NCI-H2196 (cell line): ENCODE measurements around the gene GRID1.
A peak's percentile ranks its signal among the peaks of the same experiment; 100 is the strongest.

Source experiments
- DNase-seq: peaks from one replicate; lab custom pipeline; 2025; ENCODE audit not compliant: unreplicated experiment; lab: John Stamatoyannopoulos, UW

Gene GRID1

DNA sequence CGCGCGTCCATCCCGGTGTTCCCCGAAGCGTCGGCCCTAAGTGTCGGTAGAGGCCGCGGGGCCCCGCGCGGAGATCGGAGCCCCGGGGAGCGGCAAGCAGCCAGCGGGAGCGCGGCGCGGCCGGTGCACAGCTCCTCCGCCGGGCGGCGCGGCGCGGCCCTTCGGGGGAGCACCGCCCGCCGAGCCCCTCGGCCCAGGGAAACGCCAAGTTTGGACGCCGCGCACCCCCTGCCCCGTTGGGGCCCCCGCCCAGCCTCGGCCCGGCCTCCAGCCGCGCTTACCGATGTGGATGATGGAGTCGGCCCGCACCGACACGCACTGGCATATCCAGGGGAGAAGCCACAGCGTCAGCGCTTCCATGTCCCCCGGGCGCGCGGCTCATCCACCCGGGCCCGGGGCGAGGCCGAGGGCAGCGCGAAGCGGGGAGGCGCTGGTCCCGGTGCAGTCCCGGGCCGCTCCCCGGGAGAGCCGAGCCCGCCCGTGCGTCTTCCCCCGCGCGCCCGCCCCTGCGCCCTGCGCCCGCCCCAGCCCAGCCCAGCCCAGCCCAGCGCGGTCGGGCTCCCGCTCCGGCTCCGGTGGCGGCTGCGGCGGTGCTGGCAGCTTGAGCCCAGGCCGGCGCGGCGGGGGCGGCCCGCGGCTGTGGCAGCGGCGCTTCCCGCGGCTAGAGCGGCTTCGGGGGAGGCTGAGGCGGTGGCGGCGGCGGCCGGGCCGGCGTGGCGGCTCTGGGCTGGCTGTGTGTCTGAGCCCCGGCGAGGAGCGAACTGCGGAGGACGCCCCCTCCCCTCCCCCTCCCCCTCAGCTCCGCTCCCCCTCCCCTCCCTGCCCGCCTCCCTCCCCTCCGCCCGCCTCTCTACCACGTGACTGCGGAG, at the start of gene GRID1:
Gene GRID1 (minus strand): TSS at position 763 of the 869 bp plus-strand sequence.
- DNase-seq: peak; percentile 24

GRCh38 chr10:86415583-86415982, 49.0 kb upstream of the GRID1 start:
- no peak for DNase-seq

GRCh38 chr10:86415116-86415515, 48.5 kb upstream of the GRID1 start:
- no peak for DNase-seq

DNA sequence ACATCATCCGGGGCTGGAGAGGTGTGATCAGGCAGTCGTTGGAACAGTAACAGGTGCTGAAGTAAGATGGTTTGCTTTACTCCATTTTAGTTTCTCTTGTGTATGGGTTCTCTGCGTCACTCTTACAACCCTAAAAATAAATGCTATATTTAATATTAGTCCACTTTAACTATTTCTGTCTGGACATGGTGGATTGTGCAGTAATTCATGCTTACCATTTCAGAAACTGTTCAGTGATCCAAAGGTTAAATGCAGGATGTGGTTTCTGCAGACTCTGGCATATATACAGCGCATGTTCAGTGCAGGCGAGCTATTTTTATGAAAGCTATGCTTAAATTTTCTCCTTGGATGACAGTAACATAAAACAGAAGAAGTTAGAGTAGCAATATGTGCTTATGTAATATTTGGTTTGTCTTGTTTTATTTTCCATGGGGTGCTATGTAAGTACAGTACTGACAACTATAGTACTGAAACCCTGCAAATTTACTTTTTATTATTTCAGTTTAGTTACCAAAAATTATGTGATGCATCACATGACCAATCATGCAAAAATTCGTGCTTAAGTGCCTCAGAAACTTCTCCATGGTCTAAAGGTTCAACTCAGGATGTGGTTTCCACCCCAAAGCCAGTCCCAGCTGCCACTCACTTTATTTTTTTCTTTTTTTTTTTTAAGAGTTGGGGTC, 46.6 kb upstream of the GRID1 start:
- no peak for DNase-seq

DNA sequence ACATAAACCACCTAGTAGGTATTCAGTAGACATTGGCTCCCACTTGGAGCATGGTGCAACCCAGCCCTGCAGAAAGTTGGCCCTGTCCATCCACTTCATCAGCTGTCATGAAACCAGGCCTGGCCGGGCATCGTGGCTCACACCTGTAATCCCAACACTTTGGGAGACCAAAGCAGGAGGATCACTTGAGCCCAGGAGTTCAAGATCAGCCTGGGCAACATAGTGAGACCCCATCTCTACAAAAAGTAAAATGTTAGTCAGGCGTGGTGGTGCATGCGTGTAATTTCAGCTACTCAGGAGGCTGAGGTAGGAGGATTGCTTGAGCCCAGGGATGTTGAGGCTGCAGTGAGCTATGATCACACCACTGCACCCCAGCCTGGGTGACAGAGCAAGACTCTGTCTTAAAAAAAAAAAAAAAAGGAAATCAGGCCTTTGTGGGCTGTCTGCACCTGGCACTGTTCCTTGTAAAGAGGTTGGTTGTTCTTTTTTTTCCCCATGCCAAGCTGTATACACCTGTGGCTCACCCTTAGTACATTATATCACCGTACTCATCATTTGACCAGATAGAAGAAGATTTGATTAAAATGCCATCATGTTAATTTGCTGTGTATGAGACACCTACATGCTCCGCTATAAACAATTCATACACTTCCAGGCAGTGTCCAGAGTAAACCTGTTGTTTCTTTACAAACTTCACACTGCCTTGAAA, 45.4 kb upstream of the GRID1 start:
- DNase-seq: no peak

- no peak for DNase-seq
These were observed 44.8 kb upstream of the GRID1 start for GRCh38 chr10:86411281-86411841.

GRCh38 chr10:86410542-86411124, 44.0 kb upstream of the GRID1 start:
- DNase-seq: no peak

GRCh38 chr10:86409183-86409582, 42.6 kb upstream of the GRID1 start:
- no peak for DNase-seq

DNA sequence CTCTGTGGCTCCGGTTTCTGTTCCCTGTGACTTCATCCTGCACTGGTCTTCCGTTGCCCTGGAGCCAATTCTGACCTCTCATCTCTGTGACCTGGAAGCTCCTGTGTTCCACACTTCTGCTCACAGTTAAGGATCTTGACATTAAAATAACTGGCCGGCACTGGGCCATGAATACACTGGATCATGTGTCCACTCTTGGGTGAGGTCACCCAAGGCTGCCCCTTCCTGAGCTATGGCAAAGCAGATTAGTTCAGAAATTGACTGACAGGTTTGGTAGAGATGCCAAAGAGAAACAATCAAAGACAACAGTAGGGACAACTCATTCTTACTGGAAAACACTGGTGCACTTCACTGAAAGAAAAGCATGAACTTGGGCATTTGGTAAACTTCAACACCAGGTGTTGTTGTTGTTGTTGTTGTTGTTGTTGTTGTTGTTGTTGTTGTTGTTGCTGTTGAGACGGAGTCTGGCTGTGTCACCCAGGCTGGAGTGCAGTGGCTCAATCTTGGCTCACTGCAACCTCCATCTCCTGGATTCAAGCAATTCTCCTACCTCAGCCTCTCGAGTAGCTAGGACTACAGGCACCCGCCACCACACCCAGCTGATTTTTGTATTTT, 36.7 kb upstream of the GRID1 start:
- DNase-seq: peak; percentile 34

GRCh38 chr10:86402283-86402941, 35.8 kb upstream of the GRID1 start:
- DNase-seq: no peak

DNA sequence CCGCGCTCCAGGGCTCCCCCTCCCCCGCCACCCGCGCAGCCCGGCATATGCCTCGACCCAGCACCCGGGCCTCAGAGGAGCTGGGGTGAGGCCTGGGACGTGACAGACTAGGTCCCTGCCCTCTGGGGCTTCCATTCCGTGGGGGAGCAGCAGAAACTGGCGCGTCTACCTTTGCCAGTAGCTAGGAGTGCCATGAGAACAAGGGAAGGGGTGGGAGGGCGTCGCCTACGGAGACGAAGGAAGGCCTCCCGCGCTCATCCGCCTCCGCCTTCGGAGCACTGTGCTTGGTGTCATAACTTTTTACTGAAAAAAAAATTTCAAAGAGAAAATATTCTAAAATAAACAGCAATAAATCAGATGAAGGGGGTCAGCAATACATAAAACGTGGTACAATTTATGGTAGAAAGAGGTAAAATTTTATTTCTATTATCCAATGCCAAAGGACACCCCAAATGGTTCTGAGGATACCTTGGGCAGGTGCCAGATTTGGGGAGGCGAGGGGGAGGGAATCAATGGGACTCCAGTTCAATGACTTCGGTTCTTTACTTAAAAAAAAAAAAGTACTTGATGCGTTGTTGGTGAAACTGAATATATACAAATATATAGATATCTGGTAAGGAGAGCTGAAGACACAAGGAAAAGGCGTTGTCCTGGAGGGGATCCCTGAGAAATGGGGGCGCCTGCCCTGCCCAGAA, 35.1 kb upstream of the GRID1 start:
- no peak for DNase-seq

DNA sequence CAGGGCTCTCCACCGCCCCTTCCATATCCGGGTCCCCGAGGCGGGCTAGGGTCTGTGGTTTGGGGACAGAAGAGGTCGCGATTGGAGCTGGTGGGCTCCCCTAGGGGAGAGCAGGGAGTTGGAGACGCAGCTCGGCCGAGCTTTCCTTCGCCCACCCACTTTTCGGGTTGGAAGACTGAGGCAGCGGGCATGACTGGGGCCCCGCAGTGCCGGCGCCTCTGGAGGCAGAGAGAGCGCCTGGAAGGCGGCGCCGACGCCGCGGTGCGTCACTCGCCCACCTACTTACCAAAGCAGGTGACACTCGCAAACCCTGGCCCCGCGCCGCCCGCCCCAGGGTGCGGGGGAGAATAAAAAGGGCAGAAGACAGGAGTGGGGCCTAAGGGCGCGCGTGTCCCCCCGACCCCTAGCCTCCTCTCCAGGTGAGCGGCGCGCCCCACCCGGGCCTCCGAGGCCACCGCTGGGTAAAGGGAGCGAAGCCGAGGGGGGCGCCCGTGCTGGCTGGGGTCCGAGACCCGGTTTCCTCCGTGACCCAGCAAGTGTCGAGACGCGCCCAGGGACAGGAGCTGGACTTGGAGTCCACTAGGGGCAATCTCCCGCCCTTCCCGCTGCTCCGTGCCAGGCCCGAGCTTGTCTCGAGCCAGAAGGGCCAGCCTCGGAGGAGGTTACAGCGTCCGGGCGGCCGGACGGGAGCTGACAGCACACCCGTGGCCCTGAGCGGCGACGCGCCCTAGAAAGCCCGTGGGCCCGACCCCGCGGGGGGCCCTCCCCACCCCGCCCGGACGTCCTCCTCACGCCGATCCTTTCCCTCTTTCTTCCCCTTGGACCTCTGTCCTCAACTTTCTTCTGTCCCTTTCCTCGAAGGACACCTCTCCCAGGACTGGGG, 34.4 kb upstream of the GRID1 start:
- DNase-seq: peak; percentile 35

GRCh38 chr10:86399879-86400704, 33.5 kb upstream of the GRID1 start:
- peak; percentile 91 for DNase-seq

DNA sequence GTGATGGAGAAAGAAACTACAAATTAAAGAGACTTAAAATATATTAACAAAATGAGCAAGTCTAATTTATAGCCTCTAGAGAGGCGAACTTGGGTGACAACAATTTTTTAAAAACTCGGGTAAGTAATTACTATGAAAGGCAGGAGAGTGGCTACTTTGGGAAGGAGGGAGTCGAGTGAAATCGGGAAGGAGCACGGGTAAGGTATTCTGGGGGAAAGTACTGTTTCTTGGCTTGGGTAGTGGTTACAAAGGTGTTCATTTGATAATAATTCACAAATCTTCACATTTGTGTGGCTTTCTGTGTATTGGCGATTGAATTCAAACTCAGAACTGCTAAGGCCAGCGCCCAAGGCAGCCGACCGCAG, 32.9 kb upstream of the GRID1 start:
- no peak for DNase-seq

GRCh38 chr10:86397120-86397519, 30.5 kb upstream of the GRID1 start:
- DNase-seq: no peak

DNA sequence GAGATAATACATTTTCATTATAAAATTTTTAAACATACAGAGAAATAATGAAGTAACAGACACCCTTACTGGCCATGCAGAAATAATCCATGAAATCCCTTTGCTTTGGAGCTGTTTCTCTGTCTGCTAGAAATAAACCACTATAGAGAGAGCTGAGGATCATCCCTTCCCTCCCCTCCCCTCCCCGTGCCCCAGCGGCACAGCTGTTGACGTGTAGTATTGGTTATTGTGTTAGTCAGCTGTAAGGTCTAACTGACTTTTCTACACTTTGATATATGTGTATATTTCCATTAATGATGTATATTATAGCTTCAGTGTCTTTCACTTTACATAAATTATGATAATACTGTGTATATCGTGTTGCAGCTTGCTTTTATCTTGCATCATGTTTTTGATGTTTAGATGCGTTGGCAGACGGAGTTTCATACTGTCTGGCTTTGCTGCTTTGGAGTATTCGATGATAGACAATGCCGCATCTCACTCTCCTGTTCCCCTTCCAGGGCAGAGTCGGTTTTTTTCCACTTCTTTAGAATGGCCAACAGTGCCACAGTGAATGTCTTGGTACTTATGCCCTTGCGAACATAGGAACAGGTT, 27.4 kb upstream of the GRID1 start:
- no peak for DNase-seq

GRCh38 chr10:86393362-86393761, 26.8 kb upstream of the GRID1 start:
- DNase-seq: no peak
